Gastroesophageal sphincter (tissue), 4 donors: ENCODE data around the gene B4GALNT1. TPM values are rescaled to one million over a fixed set of nuclear protein-coding genes. Genes with fewer than 3 reads are reported as not detected.

Experiments used
- ATAC-seq: fragments of 150-250 bp; one replicate; pipeline ENCODE4 v1.9.1; 2016; ENCODE audit warnings: mild to moderate bottlenecking, moderate library complexity
- H3K27ac ChIP-seq, 4 donors: fragments of 200-600 bp; sonication (generic) in 3 of 4; 1 replicate in 3 of 4; 2 replicates in 1 of 4; pipeline ENCODE4 v1.5.1; 2016 to 2019
- H3K27me3 ChIP-seq: fragments of 200-600 bp; sonication (generic); one replicate; pipeline ENCODE4 v1.5.1; 2019
- H3K36me3 ChIP-seq, 2 donors: fragments of 200-600 bp; sonication (generic); one replicate each; pipeline ENCODE4 v1.5.1; 2019; ENCODE audit warnings: control low read depth in 1 of 2
- H3K4me1 ChIP-seq, 3 donors: fragments of 200-600 bp; sonication (generic); 1 replicate in 2 of 3; 2 replicates in 1 of 3; pipeline ENCODE4 v1.5.1; 2016 to 2019; ENCODE audit warnings: control low read depth in 2 of 3
- H3K4me3 ChIP-seq, 2 donors: fragments of 200-600 bp; sonication (generic); one replicate each; pipeline ENCODE4 v1.5.1; 2019; ENCODE audit warnings: mild to moderate bottlenecking in 1 of 2, moderate library complexity in 1 of 2
- H3K9me3 ChIP-seq, 3 donors: fragments of 200-600 bp; sonication (generic); one replicate each; pipeline ENCODE4 v1.5.1; 2017 to 2019; ENCODE audit warnings: control low read depth in 2 of 3
- EP300 ChIP-seq: sonication (generic); formaldehyde crosslinking; IDR thresholded peaks from one replicate; pipeline ENCODE4 v1.6.1; 2017; ENCODE audit warnings: antibody characterized with exemption, mild to moderate bottlenecking
- POLR2A ChIP-seq, 2 donors: fragments of 450-650 bp; IDR thresholded peaks; one replicate each; pipeline ENCODE4 v1.6.1; 2017; ENCODE audit warnings: antibody characterized with exemption in 2 of 2, mild to moderate bottlenecking in 2 of 2, moderate library complexity in 1 of 2
- POLR2AphosphoS5 ChIP-seq: sonication (generic); formaldehyde crosslinking; IDR thresholded peaks from one replicate; pipeline ENCODE4 v1.6.1; 2017; ENCODE audit warnings: antibody characterized with exemption
- WGBS, 2 donors: methylation state at CpG; one replicate each; pipeline ENCODE4 v1.1.5; 2018; ENCODE audit warnings: low coverage in 1 of 2; 5-methylcytosine and 5-hydroxymethylcytosine counted together
- total RNA-seq, 4 donors: library from RNA; depleted of rRNA; stranded (reverse); fragments of >200 nt; gene quantifications; one replicate each; pipeline ENCODE4 v1.1.0, GENCODE V29; 2016
- TF ChIP-seq, protein P1 (sequence below), 4 experiments: fragments of 200-600 bp in 2 of 4; fragments of 450-650 bp in 2 of 4; sonication (generic) in 1 of 4; IDR thresholded peaks; one replicate each; pipeline ENCODE4 v1.5.1; 2017 to 2019; ENCODE audit warnings: antibody characterized with exemption in 4 of 4, mild to moderate bottlenecking in 2 of 4, moderate library complexity in 2 of 4

Gene B4GALNT1
- total RNA-seq, 4 donors from 2014 or later: 2.3 to 10.1 (median 5.0) TPM

DNA sequence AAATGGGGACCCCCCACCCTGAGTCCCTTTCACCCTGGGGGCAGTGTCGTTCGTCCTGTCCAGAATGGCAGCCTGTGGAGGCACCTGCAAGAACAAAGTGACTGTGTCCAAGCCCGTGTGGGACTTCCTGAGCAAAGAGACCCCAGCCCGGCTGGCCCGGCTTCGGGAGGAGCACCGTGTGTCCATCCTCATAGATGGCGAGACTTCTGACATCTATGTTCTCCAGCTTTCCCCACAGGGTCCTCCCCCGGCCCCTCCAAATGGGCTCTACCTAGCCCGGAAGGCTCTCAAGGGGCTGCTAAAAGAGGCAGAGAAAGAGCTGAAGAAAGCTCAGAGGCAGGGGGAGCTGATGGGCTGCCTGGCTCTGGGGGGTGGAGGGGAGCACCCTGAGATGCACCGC, 26.2 kb downstream of the B4GALNT1 start:
- H3K9me3 ChIP-seq: no peaks in the 10 kb centered on the region
- H3K4me3 ChIP-seq: no peak overlapping the region
- 70% methylated on average over 2 of the region's 11 CpGs; no CpG with 5 or more reads in 1 of the 2 donors for WGBS, 2 donors
- peaks cover 9% of the 10 kb centered on the region for H3K27me3 ChIP-seq
- H3K36me3 ChIP-seq: peaks cover 0 to 34% of the 10 kb centered on the region in 2 donors
- no peak for TF ChIP-seq EP300
- no peak for TF ChIP-seq POLR2A (IDR thresholded peaks at IDR 0.05)
- no peak for TF ChIP-seq POLR2AphosphoS5
- TF ChIP-seq, protein P1, sequence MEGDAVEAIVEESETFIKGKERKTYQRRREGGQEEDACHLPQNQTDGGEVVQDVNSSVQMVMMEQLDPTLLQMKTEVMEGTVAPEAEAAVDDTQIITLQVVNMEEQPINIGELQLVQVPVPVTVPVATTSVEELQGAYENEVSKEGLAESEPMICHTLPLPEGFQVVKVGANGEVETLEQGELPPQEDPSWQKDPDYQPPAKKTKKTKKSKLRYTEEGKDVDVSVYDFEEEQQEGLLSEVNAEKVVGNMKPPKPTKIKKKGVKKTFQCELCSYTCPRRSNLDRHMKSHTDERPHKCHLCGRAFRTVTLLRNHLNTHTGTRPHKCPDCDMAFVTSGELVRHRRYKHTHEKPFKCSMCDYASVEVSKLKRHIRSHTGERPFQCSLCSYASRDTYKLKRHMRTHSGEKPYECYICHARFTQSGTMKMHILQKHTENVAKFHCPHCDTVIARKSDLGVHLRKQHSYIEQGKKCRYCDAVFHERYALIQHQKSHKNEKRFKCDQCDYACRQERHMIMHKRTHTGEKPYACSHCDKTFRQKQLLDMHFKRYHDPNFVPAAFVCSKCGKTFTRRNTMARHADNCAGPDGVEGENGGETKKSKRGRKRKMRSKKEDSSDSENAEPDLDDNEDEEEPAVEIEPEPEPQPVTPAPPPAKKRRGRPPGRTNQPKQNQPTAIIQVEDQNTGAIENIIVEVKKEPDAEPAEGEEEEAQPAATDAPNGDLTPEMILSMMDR (IDR thresholded peaks at IDR 0.05): no peak
- H3K4me1 ChIP-seq: peaks cover 0 to 86% (median 21%) of the 10 kb centered on the region in 3 donors
- H3K27ac ChIP-seq: peak overlapping the region in 3 of 4 donors; percentile 96 to 99 (median 99)
- no peak for ATAC-seq

DNA sequence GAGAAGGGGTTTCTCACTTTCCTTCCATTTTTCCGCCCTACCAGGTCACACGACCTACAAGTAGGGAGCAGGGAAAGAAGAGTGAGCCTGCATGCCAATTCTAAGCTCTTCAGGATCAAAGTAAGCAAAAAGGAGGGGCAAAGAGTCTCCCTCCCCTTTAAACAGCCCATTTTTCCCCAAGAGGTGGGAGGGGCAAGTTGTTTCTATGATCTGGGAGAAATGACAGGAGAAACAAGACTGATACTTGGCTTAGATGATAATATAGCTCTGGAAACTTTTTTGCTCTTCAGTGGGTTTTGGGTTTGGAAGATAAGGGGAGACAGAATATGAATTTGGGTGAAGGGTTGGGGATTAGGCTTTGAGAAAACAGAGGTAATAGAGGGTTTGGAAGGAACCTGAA, 26.6 kb downstream of the B4GALNT1 start:
- WGBS, 2 donors: 63% methylated on average over 2 of the region's 2 CpGs; no CpG with 5 or more reads in 1 of the 2 donors
- no peak for TF ChIP-seq POLR2A (IDR thresholded peaks at IDR 0.05)
- TF ChIP-seq EP300: no peak
- no peak for TF ChIP-seq POLR2AphosphoS5
- TF ChIP-seq, protein P1 (IDR thresholded peaks at IDR 0.05): no peak
- no peak for ATAC-seq
- no peak overlapping the region for H3K4me3 ChIP-seq
- H3K9me3 ChIP-seq: no peaks in the 10 kb centered on the region
- peaks cover 0 to 38% of the 10 kb centered on the region in 2 donors for H3K36me3 ChIP-seq
- H3K27me3 ChIP-seq: peaks cover 5% of the 10 kb centered on the region
- H3K4me1 ChIP-seq: peaks cover 0 to 82% (median 21%) of the 10 kb centered on the region in 3 donors
- H3K27ac ChIP-seq: peak overlapping the region in 3 of 4 donors; percentile 96 to 99 (median 99)

DNA sequence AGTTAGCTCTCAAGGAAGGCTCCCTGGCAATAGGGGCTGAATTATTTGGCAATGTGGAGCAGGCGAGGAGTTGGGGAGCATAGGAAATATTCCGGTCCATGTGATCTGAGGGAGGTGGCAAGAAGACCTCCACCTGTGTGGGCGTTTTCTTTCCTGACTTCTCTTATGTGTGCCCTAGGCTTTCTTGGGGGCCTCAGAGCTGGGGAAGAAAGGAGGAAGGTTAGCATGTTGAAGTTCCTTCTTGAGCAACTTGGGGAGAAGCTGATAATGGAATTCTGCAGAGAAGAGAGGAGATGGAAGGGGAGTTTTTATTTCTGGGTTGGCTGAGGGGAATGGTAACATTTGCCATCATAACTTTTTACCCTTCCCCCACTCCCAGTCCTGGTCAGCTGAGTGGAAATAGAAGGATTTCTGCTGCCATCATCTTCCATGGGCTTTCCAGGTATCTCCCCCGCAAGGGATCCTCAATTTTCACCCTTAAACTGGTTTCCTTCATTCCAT, 27.1 kb downstream of the B4GALNT1 start:
- Histone ChIP-seq H3K4me3 (peak overlapping the region in 1 of 2 donors; percentile 93), H3K9me3 (no peaks in the 10 kb centered on the region), H3K27me3 (no peaks in the 10 kb centered on the region), H3K27ac (peak overlapping the region; percentile 96 to 99 (median 99)), H3K36me3 (peaks cover 0 to 44% of the 10 kb centered on the region in 2 donors), H3K4me1 (peaks cover 0 to 77% (median 21%) of the 10 kb centered on the region in 3 donors)
- no peak for ATAC-seq
- 30 to 49% methylated on average over 3 to 4 of the region's 4 CpGs for WGBS, 2 donors
- no peak for TF ChIP-seq EP300
- no peak for TF ChIP-seq POLR2AphosphoS5
- TF ChIP-seq, protein P1 (IDR thresholded peaks at IDR 0.05): no peak
- no peak for TF ChIP-seq POLR2A (IDR thresholded peaks at IDR 0.05)

DNA sequence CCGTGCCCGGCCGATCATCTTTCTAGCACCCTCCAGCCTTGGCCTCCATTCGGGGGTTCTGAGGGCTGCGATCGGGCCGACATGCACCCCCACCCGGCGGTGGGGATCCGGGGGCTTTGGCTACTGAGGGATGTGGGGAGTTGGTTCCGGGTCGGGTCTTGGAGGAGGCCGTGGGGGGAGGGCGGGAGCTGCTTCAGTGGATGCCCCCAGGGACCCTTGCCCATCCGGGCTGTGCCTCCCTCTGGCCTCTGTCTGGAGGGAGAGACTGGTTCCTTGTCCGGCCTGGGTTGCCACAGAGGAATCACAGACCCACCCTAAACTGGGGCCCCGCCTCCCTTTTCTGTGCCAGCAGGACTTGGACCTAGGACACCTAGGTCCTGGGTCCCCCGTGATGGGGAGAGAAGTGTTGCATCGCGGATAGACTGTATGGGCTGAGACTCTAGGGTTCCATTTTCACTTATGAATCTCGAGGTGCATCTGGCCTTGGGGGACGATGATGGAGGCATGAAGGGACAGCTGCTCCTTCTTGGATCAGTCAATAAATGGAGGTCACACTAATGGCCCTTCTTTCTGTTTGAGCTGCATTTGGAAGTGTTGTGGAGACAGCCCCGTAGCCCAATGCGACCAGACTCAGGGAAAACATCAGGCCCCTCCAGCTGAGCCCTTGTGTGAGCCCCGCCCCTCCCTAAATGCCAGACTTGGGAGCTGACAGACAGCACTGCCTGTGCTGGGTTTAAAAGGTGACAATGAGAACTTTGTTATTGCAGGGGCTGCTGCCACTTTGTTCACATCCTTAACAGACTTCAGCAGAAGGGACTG, 27.8 kb downstream of the B4GALNT1 start:
- peak in 1 of 2 donors; percentile 45 for TF ChIP-seq POLR2A (IDR thresholded peaks at IDR 0.05)
- TF ChIP-seq, protein P1 (IDR thresholded peaks at IDR 0.05): no peak
- Histone ChIP-seq H3K4me3 (peak overlapping the region; percentile 91 to 93), H3K36me3 (peaks cover 0 to 50% of the 10 kb centered on the region in 2 donors), H3K4me1 (peaks cover 0 to 70% (median 21%) of the 10 kb centered on the region in 3 donors), H3K9me3 (no peaks in the 10 kb centered on the region), H3K27ac (peak overlapping the region; percentile 96 to 99 (median 99)), H3K27me3 (no peaks in the 10 kb centered on the region)
- 14% methylated on average over 5 of the region's 25 CpGs; no CpG with 5 or more reads in 1 of the 2 donors for WGBS, 2 donors
- peak; percentile 40 for ATAC-seq
